ENCODE results near the gene PPP6R1. TPM values are rescaled to one million over a fixed set of nuclear protein-coding genes. Genes with fewer than 3 reads are reported as not detected.

PPP6R1 gene
- polyA plus RNA-seq, 3 donors, result 16.9 to 91.3 (median 22.0) TPM

DNA sequence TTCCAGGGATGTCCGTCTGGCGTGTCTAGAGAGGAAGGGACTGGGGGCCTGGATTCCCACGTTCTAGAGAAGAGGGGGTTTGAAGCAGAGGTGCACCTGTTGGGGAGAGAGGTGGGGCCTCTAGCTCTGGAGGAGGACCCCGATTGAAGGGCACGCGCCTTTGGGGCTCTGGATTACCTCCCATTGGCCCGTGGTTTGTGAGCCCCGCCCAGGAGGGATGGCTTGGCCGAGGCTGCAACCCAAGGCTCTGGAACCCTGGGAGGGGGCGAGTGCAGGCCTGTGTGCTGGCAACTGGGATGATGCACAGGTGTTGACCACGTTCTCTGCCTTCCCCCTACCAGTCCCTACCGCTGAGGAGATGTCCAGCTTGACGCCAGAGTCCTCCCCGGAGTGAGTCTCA lies 46.2 kb upstream of the PPP6R1 start:
- Mint-ChIP-seq H3K27me3 (ENCODE audit: low read depth in 3 of 3) (peaks cover 2 to 5% (median 2%) of the 10 kb centered on the region in 3 donors), H3K4me3 (no peak overlapping the region), H3K9me3 (peaks cover 0 to 11% (median 5%) of the 10 kb centered on the region in 7 donors), H3K36me3 (no peaks in the 10 kb centered on the region), H3K4me1 (peaks cover 13% of the 10 kb centered on the region), H3K27ac (no peak overlapping the region)
- H3K27me3 ChIP-seq (ENCODE audit: control insufficient read depth in 2 of 2, insufficient read depth in 2 of 2, low read length in 2 of 2), result no peaks in the 10 kb centered on the region
- no peak for DNase-seq
- H3K9ac ChIP-seq (ENCODE audit: insufficient read depth, low read length, poor library complexity, severe bottlenecking), result no peak overlapping the region
- H3K4me1 ChIP-seq (ENCODE audit: control insufficient read depth in 1 of 2, insufficient read depth in 2 of 2, low read length in 2 of 2), result peaks cover 10 to 12% of the 10 kb centered on the region in 2 donors
- intact Hi-C loops (cut with micrococcal nuclease), result loop anchor here (5.0 kb wide), 3 partner anchors 32 to 82 kb away; partner anchors contain the start of genes KMT5C (in 2 of the 2), RPL28 (in 1 of the 2) and TMEM238 (in 1 of the 2)
- peaks cover 0 to 11% of the 10 kb centered on the region in 2 donors for H3K9me3 ChIP-seq (replicated peaks in 1 of 2; ENCODE audit: control insufficient read depth in 1 of 2, insufficient read depth in 1 of 2, low read length in 2 of 2)
- no peak overlapping the region for H2AFZ ChIP-seq (ENCODE audit: insufficient read depth, low read depth, low read length, poor library complexity, severe bottlenecking)
- 91% methylated on average over 9 of the region's 14 CpGs for WGBS (ENCODE audit: insufficient coverage)
- no peak overlapping the region for H3K27ac ChIP-seq (ENCODE audit: low read depth in 1 of 2, low read length in 2 of 2)
- no peak overlapping the region for H3K4me2 ChIP-seq (replicated peaks; ENCODE audit: extremely low read depth, low read length, poor library complexity, severe bottlenecking)
- TF ChIP-seq, protein P1, sequence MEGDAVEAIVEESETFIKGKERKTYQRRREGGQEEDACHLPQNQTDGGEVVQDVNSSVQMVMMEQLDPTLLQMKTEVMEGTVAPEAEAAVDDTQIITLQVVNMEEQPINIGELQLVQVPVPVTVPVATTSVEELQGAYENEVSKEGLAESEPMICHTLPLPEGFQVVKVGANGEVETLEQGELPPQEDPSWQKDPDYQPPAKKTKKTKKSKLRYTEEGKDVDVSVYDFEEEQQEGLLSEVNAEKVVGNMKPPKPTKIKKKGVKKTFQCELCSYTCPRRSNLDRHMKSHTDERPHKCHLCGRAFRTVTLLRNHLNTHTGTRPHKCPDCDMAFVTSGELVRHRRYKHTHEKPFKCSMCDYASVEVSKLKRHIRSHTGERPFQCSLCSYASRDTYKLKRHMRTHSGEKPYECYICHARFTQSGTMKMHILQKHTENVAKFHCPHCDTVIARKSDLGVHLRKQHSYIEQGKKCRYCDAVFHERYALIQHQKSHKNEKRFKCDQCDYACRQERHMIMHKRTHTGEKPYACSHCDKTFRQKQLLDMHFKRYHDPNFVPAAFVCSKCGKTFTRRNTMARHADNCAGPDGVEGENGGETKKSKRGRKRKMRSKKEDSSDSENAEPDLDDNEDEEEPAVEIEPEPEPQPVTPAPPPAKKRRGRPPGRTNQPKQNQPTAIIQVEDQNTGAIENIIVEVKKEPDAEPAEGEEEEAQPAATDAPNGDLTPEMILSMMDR (IDR thresholded peaks at IDR 0.05), result no peak
- H4K20me1 ChIP-seq (ENCODE audit: insufficient read depth, low read length), result no peaks in the 10 kb centered on the region
- no peaks in the 10 kb centered on the region for H3K79me2 ChIP-seq (ENCODE audit: insufficient read depth, low read length)
- no peak overlapping the region for H3K4me3 ChIP-seq (replicated peaks in 1 of 3; ENCODE audit: low read depth in 2 of 3, low read length in 3 of 3)
- no peaks in the 10 kb centered on the region for H3K36me3 ChIP-seq (replicated peaks in 1 of 2; ENCODE audit: control insufficient read depth in 1 of 2, insufficient read depth in 2 of 2, low read length in 2 of 2)

DNA sequence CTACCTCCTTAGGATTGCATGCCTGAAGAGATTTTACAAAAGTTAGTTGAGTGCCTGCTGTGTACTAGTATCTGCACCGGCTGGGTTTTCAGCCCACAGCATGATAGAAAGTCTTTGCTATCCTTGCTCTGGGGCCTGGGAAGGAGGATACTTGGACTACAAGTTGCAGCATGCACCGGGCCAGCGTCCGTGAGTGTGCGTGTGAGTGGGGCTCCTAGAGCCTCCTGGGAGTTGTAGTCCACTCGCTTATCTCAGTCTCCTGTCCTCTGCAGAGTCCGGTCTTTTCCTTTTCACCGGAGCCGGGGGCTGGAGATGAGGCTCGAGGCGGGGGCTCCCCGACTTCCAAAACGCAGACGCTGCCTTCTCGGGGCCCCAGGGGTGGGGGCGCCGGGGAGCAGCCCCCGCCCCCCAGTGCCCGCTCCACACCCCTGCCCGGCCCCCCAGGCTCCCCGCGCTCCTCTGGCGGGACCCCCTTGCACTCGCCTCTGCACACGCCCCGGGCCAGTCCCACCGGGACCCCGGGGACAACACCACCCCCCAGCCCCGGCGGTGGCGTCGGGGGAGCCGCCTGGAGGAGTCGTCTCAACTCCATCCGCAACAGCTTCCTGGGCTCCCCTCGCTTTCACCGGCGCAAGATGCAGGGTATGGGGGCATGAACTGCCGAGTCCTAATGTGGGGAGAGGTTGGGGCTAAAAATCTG lies 45.6 kb upstream of the PPP6R1 start:
- Mint-ChIP-seq H3K4me3 (no peak overlapping the region), H3K4me1 (peaks cover 13% of the 10 kb centered on the region), H3K9me3 (peaks cover 0 to 7% (median 2%) of the 10 kb centered on the region in 7 donors), H3K36me3 (no peaks in the 10 kb centered on the region), H3K27me3 (ENCODE audit: low read depth in 3 of 3) (peaks cover under 1 to 7% (median 2%) of the 10 kb centered on the region in 3 donors), H3K27ac (peak overlapping the region in 2 of 7 donors; percentile 6 to 30)
- Histone ChIP-seq H3K27ac (ENCODE audit: low read depth in 1 of 2, low read length in 2 of 2) (no peak overlapping the region), H3K79me2 (ENCODE audit: insufficient read depth, low read length) (no peaks in the 10 kb centered on the region), H3K4me1 (ENCODE audit: control insufficient read depth in 1 of 2, insufficient read depth in 2 of 2, low read length in 2 of 2) (peaks cover 10 to 12% of the 10 kb centered on the region in 2 donors), H2AFZ (ENCODE audit: insufficient read depth, low read depth, low read length, poor library complexity, severe bottlenecking) (no peak overlapping the region), H4K20me1 (ENCODE audit: insufficient read depth, low read length) (no peaks in the 10 kb centered on the region), H3K36me3 (replicated peaks in 1 of 2; ENCODE audit: control insufficient read depth in 1 of 2, insufficient read depth in 2 of 2, low read length in 2 of 2) (no peaks in the 10 kb centered on the region), H3K9me3 (replicated peaks in 1 of 2; ENCODE audit: control insufficient read depth in 1 of 2, insufficient read depth in 1 of 2, low read length in 2 of 2) (peaks cover 0 to 6% of the 10 kb centered on the region in 2 donors), H3K4me2 (replicated peaks; ENCODE audit: extremely low read depth, low read length, poor library complexity, severe bottlenecking) (no peak overlapping the region), H3K4me3 (replicated peaks in 1 of 3; ENCODE audit: low read depth in 2 of 3, low read length in 3 of 3) (no peak overlapping the region), H3K27me3 (ENCODE audit: control insufficient read depth in 2 of 2, insufficient read depth in 2 of 2, low read length in 2 of 2) (no peaks in the 10 kb centered on the region), H3K9ac (ENCODE audit: insufficient read depth, low read length, poor library complexity, severe bottlenecking) (no peak overlapping the region)
- DNase-seq, result peak in 1 of 3 donors; percentile 7
- 96% methylated on average over 35 of the region's 39 CpGs for WGBS (ENCODE audit: insufficient coverage)
- intact Hi-C loops (cut with micrococcal nuclease), result loop anchor here (5.0 kb wide), 3 partner anchors 33 to 83 kb away; partner anchors contain the start of genes KMT5C (in 2 of the 2), RPL28 (in 1 of the 2) and TMEM238 (in 1 of the 2)
- TF ChIP-seq, protein P1 (IDR thresholded peaks at IDR 0.05), result no peak

All from CD14-positive monocyte (primary cell).